Neutrophil (primary cell): ENCODE data around the gene PRR7.

Source experiments
- H3K27ac ChIP-seq: fragments of 200-600 bp; sonication (generic); 2 replicates; pipeline ENCODE4 v1.5.1; 2016; ENCODE audit warnings: mild to moderate bottlenecking, moderate library complexity
- H3K27me3 ChIP-seq: fragments of 200-600 bp; sonication (generic); 2 replicates; pipeline ENCODE4 v1.6.0; 2016; ENCODE audit warnings: mild to moderate bottlenecking
- H3K36me3 ChIP-seq: fragments of 200-600 bp; sonication (generic); 2 replicates; pipeline ENCODE4 v1.5.1; 2017
- H3K4me1 ChIP-seq, 2 experiments: fragments of 200-600 bp in 1 of 2; sonication (generic) in 1 of 2; 1 replicate in 1 of 2; 2 replicates in 1 of 2; pipeline versions ENCODE4 v1.5.1 to v1.6.1; 2013 to 2016; ENCODE audit warnings: low read depth in 1 of 2, low read length in 1 of 2, mild to moderate bottlenecking in 1 of 2, moderate library complexity in 1 of 2; ENCODE audit not compliant: control insufficient read depth in 1 of 2, insufficient read depth in 1 of 2
- H3K4me3 ChIP-seq, 2 experiments: fragments of 200-600 bp in 1 of 2; sonication (generic) in 1 of 2; 1 replicate in 1 of 2; 2 replicates in 1 of 2; pipeline ENCODE4 v1.5.1; 2013 to 2016; ENCODE audit warnings: low read depth in 1 of 2, low read length in 1 of 2, mild to moderate bottlenecking in 1 of 2, moderate library complexity in 1 of 2
- H3K9me3 ChIP-seq: fragments of 200-600 bp; sonication (generic); 2 replicates; pipeline ENCODE4 v1.5.1; 2016
- TF ChIP-seq, protein P1 (sequence below): fragments of 200-600 bp; sonication (generic); IDR thresholded peaks from 2 replicates; pipeline ENCODE4 v1.5.1; 2016; ENCODE audit warnings: antibody characterized with exemption

The PRR7 gene

DNA sequence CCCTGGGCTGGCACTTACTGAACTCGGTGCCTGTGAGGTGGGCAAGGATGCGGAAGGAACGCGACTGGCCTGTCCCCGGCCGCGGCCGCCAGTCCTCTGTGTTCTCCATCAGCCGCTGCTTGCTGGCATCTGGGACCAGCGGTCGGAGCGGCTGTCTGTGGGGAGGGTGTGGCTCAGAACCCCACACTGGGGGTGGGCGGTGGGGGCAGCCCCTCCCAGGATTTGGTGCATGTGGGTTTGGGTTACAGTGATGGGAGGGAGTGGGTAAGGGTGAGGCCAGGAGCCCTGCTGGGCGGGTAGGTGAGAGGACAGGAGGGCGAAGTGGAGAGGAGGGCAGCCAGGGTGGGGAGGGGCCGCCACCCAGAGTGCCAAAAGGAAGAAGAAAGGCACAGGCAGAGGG, 44.4 kb downstream of the PRR7 start:
- H3K4me3 ChIP-seq: no peak overlapping the region
- TF ChIP-seq, protein P1, sequence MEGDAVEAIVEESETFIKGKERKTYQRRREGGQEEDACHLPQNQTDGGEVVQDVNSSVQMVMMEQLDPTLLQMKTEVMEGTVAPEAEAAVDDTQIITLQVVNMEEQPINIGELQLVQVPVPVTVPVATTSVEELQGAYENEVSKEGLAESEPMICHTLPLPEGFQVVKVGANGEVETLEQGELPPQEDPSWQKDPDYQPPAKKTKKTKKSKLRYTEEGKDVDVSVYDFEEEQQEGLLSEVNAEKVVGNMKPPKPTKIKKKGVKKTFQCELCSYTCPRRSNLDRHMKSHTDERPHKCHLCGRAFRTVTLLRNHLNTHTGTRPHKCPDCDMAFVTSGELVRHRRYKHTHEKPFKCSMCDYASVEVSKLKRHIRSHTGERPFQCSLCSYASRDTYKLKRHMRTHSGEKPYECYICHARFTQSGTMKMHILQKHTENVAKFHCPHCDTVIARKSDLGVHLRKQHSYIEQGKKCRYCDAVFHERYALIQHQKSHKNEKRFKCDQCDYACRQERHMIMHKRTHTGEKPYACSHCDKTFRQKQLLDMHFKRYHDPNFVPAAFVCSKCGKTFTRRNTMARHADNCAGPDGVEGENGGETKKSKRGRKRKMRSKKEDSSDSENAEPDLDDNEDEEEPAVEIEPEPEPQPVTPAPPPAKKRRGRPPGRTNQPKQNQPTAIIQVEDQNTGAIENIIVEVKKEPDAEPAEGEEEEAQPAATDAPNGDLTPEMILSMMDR: no peak
- peaks cover 49 to 55% of the 10 kb centered on the region in 2 experiments for H3K4me1 ChIP-seq
- peaks cover 97% of the 10 kb centered on the region for H3K36me3 ChIP-seq
- peak overlapping the region; percentile 99 for H3K27ac ChIP-seq
- H3K27me3 ChIP-seq: no peaks in the 10 kb centered on the region
- H3K9me3 ChIP-seq: no peaks in the 10 kb centered on the region

GRCh38 chr5:177491429-177491945, 44.9 kb downstream of the PRR7 start:
- Histone ChIP-seq H3K9me3 (no peaks in the 10 kb centered on the region), H3K4me1 (peaks cover 54 to 60% of the 10 kb centered on the region in 2 experiments), H3K27ac (peak overlapping the region; percentile 99), H3K36me3 (peaks cover 96% of the 10 kb centered on the region), H3K4me3 (no peak overlapping the region), H3K27me3 (no peaks in the 10 kb centered on the region)
- TF ChIP-seq, protein P1: peak; percentile 70

DNA sequence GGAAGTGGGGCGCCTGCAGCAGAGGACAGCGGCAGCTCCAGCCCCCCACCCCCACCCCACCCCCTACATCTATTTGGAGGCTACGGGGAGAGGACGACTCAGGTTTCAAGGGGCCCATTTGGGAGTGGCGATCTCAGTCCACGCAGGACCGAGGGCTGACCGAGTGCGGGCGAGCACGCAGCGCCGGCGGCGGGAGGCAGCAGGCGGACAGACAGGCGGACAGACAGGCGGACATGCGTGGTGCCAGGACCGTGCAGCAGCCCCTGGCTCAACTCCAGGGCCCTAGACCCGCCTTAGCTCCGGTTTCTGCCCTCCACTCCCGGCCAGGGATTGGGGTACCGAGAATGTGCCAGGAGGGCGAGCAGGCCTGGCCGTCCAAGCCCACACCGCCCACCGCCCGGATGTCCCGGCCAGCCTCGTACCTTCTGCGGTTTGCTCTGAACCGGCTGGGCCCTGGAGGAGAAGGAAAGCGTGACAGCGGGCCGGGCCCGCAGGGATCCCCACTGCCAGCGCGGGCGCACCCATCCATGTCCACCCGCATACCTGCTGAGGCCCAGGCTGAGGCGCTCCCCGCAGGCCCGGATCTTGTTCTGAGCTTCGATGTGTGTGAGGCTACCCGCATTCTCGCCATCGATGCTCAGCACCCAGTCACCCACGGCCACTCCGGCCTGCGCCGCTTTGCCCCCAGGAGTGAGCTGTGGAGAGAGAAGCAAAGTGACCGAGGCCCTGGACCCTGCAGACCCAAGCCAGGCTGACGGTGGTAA, 45.6 kb downstream of the PRR7 start:
- TF ChIP-seq, protein P1: no peak
- Histone ChIP-seq H3K27ac (peak overlapping the region; percentile 99), H3K4me3 (no peak overlapping the region), H3K4me1 (peaks cover 56 to 65% of the 10 kb centered on the region in 2 experiments), H3K36me3 (peaks cover 89% of the 10 kb centered on the region), H3K9me3 (no peaks in the 10 kb centered on the region), H3K27me3 (no peaks in the 10 kb centered on the region)

- TF ChIP-seq, protein P1: no peak
- Histone ChIP-seq H3K9me3 (no peaks in the 10 kb centered on the region), H3K4me3 (peak overlapping the region in 1 of 2 experiments; percentile 99), H3K27ac (peak overlapping the region; percentile 99), H3K4me1 (peaks cover 58 to 72% of the 10 kb centered on the region in 2 experiments), H3K36me3 (peaks cover 83% of the 10 kb centered on the region), H3K27me3 (no peaks in the 10 kb centered on the region)
These were observed 46.2 kb downstream of the PRR7 start for GRCh38 chr5:177492841-177493240.

- TF ChIP-seq, protein P1: no peak
- Histone ChIP-seq H3K36me3 (peaks cover 72% of the 10 kb centered on the region), H3K4me3 (peak overlapping the region; percentile 90 to 99), H3K27me3 (no peaks in the 10 kb centered on the region), H3K4me1 (peaks cover 68 to 82% of the 10 kb centered on the region in 2 experiments), H3K27ac (peak overlapping the region; percentile 99), H3K9me3 (no peaks in the 10 kb centered on the region)
These were observed 47.3 kb downstream of the PRR7 start for GRCh38 chr5:177493795-177494345.
